ENCODE data around the gene KRT25. TPM values are rescaled to one million over a fixed set of nuclear protein-coding genes. Genes with fewer than 3 reads are reported as not detected.

The KRT25 gene
- total RNA-seq, 1 donor from 2014 or later = not detected

DNA sequence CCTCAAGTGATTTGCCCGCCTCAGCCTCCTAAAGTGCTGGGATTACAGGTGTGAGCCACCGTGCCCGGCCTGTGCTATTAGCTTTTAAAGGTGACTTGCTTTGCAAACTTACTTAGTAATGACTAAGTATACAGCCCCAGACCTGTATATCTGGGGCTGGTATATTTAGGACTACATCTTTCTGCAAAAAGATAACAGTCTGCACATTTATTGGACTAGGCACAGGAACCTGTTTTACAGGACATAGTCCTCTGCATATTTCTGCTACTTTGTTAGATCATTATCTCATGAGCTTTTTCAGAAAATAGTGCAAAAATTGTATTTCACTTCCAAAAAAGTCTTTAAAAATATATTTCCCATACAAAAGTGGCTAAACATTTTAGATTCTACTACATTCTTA, 52.9 kb downstream of the KRT25 start:
- Mint-ChIP-seq H3K4me3 (ENCODE audit: unreplicated experiment) (no peak overlapping the region), H3K27me3 (ENCODE audit: unreplicated experiment) (no peaks in the 10 kb centered on the region)

DNA sequence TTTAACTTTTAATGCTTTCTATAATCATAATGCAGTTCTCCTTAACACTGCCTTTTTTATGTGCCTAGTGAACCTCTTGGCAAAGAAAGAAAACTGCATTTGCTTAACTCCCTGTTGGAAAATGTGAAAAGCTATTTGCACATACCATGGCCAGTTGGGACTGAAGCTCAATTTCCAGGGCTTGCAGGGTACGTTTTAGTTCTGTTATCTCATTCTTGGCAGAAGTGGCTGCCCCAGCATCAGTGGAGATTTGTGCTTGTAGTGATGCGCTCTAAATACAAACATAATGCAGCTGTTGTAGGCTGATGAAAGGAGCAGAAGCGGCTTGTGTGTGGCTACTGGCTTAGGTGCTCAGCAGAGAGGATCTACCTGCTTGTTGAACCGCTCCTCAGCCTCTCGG, 55.3 kb downstream of the KRT25 start:
- Mint-ChIP-seq H3K9me3 (ENCODE audit: unreplicated experiment) (no peaks in the 10 kb centered on the region), H3K4me3 (ENCODE audit: unreplicated experiment) (no peak overlapping the region), H3K27me3 (ENCODE audit: unreplicated experiment) (no peaks in the 10 kb centered on the region), H3K4me1 (ENCODE audit: unreplicated experiment) (no peaks in the 10 kb centered on the region), H3K27ac (ENCODE audit: unreplicated experiment) (no peak overlapping the region), H3K36me3 (ENCODE audit: low read depth, unreplicated experiment) (no peaks in the 10 kb centered on the region)
- TF ChIP-seq, protein P1, sequence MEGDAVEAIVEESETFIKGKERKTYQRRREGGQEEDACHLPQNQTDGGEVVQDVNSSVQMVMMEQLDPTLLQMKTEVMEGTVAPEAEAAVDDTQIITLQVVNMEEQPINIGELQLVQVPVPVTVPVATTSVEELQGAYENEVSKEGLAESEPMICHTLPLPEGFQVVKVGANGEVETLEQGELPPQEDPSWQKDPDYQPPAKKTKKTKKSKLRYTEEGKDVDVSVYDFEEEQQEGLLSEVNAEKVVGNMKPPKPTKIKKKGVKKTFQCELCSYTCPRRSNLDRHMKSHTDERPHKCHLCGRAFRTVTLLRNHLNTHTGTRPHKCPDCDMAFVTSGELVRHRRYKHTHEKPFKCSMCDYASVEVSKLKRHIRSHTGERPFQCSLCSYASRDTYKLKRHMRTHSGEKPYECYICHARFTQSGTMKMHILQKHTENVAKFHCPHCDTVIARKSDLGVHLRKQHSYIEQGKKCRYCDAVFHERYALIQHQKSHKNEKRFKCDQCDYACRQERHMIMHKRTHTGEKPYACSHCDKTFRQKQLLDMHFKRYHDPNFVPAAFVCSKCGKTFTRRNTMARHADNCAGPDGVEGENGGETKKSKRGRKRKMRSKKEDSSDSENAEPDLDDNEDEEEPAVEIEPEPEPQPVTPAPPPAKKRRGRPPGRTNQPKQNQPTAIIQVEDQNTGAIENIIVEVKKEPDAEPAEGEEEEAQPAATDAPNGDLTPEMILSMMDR (IDR thresholded peaks at IDR 0.05; ENCODE audit: unreplicated experiment) = no peak
- no peak for DNase-seq (ENCODE audit: low spot score)

More for the DNA sequence above, 52.9 kb downstream of the KRT25 start:
- no peak overlapping the region for H3K27ac Mint-ChIP-seq (ENCODE audit: unreplicated experiment)
- H3K36me3 Mint-ChIP-seq (ENCODE audit: low read depth, unreplicated experiment) = no peaks in the 10 kb centered on the region
- H3K4me1 Mint-ChIP-seq (ENCODE audit: unreplicated experiment) = peaks cover 2% of the 10 kb centered on the region
- TF ChIP-seq, protein P1 (IDR thresholded peaks at IDR 0.05; ENCODE audit: unreplicated experiment) = no peak
- H3K9me3 Mint-ChIP-seq (ENCODE audit: unreplicated experiment) = no peaks in the 10 kb centered on the region
- no peak for DNase-seq (ENCODE audit: low spot score)

DNA sequence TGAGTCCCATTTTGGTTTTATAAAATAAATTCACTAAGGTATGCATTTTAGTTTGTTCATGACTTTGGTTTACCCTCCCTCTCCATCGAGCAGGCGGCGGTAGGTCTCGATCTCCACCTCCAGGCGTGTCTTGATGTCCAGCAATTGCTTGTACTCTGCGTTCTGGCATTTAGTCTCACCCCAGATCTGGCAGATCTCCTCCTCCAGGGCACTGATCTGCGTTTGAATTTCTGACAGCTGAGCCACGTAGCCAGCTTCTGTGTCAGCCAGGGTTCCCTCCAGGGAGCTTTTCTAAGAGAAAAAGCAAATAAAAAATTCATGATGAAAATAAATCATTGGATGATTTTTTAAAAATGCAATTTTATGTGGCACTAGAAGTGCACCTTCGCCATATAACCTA, 55.8 kb downstream of the KRT25 start:
- no peaks in the 10 kb centered on the region for H3K36me3 Mint-ChIP-seq (ENCODE audit: low read depth, unreplicated experiment)
- TF ChIP-seq, protein P1 (IDR thresholded peaks at IDR 0.05; ENCODE audit: unreplicated experiment) = no peak
- no peaks in the 10 kb centered on the region for H3K27me3 Mint-ChIP-seq (ENCODE audit: unreplicated experiment)
- no peak overlapping the region for H3K27ac Mint-ChIP-seq (ENCODE audit: unreplicated experiment)
- no peaks in the 10 kb centered on the region for H3K9me3 Mint-ChIP-seq (ENCODE audit: unreplicated experiment)
- no peaks in the 10 kb centered on the region for H3K4me1 Mint-ChIP-seq (ENCODE audit: unreplicated experiment)
- no peak overlapping the region for H3K4me3 Mint-ChIP-seq (ENCODE audit: unreplicated experiment)
- no peak for DNase-seq (ENCODE audit: low spot score)

Other genes starting within 250 kb of the KRT25 start
- gene CCR7, start 189.9 kb downstream of the KRT25 start, total RNA-seq (ENCODE audit: unreplicated experiment) = 0.51 TPM
- 138 TPM for gene SMARCE1, start 107.5 kb downstream of the KRT25 start, total RNA-seq (ENCODE audit: unreplicated experiment)
- gene KRT222, start 90.2 kb downstream of the KRT25 start, total RNA-seq (ENCODE audit: unreplicated experiment) = 1.2 TPM
- gene KRT24, start 51.6 kb downstream of the KRT25 start, total RNA-seq (ENCODE audit: unreplicated experiment) = not detected
- gene KRT26, start 16.9 kb upstream of the KRT25 start, total RNA-seq (ENCODE audit: unreplicated experiment) = not detected
- gene KRT27, start 27.2 kb upstream of the KRT25 start, total RNA-seq (ENCODE audit: unreplicated experiment) = not detected
- gene KRT28, start 44.6 kb upstream of the KRT25 start, total RNA-seq (ENCODE audit: unreplicated experiment) = not detected
- 28.2 TPM for gene KRT10, start 67.3 kb upstream of the KRT25 start, total RNA-seq (ENCODE audit: unreplicated experiment)
- gene KRT12, start 111.9 kb upstream of the KRT25 start, total RNA-seq (ENCODE audit: unreplicated experiment) = not detected
- gene KRT20, start 129.9 kb upstream of the KRT25 start, total RNA-seq (ENCODE audit: unreplicated experiment) = not detected
- gene KRT23, start 182.3 kb upstream of the KRT25 start, total RNA-seq (ENCODE audit: unreplicated experiment) = not detected
- gene KRT39, start 211.6 kb upstream of the KRT25 start, total RNA-seq (ENCODE audit: unreplicated experiment) = 0.15 TPM
- gene KRT40, start 229.0 kb upstream of the KRT25 start, total RNA-seq (ENCODE audit: unreplicated experiment) = not detected
- not detected for gene KRTAP3-3, start 238.8 kb upstream of the KRT25 start, total RNA-seq (ENCODE audit: unreplicated experiment)
- not detected for gene KRTAP3-2, start 244.6 kb upstream of the KRT25 start, total RNA-seq (ENCODE audit: unreplicated experiment)

All from endothelial cell (in vitro differentiated cells).